Measurements from ENCODE around the gene OTOP1.

- TF ChIP-seq CTCF (IDR thresholded peaks at IDR 0.05; ENCODE audit: insufficient read depth, low read length) (peak; percentile 66), SPI1 (IDR thresholded peaks at IDR 0.05; ENCODE audit: borderline replicate concordance, low read depth) (no peak), POLR2AphosphoS5 (IDR thresholded peaks at IDR 0.05; ENCODE audit: low read depth) (no peak)
Measured at GRCh38 chr4:4182835-4183568, 43.7 kb downstream of the OTOP1 start.
